Measurements from ENCODE around the gene REC8. TPM values are rescaled to one million over a fixed set of nuclear protein-coding genes. Genes with fewer than 3 reads are reported as not detected.
A peak's percentile ranks its signal among the peaks of the same experiment; 100 is the strongest.

Gene REC8
- total and polyA plus RNA-seq, 9 donors, result 2.1 to 18.1 (median 10.7) TPM

GRCh38 chr14:24130717-24131548, 40.9 kb upstream of the REC8 start:
- Histone ChIP-seq H3K4me1 (ENCODE audit: control insufficient read depth, insufficient read depth, low read length) (peaks cover 40% of the 10 kb centered on the region), H3K27ac (ENCODE audit: low read length) (peak overlapping the region; percentile 90), H3K36me3 (ENCODE audit: control insufficient read depth, insufficient read depth, low read length) (peaks cover 7% of the 10 kb centered on the region), H3K27me3 (ENCODE audit: control insufficient read depth, insufficient read depth, low read length) (no peaks in the 10 kb centered on the region), H3K4me3 (ENCODE audit: low read length) (peak overlapping the region; percentile 8), H3K9me3 (replicated peaks; ENCODE audit: control insufficient read depth, low read depth, low read length) (no peaks in the 10 kb centered on the region)
- 35% methylated on average over 4 of the region's 7 CpGs for whole genome bisulfite sequencing (ENCODE audit: insufficient coverage)
- peak; percentile 93 for DNase-seq

- Histone ChIP-seq H3K9me3 (replicated peaks; ENCODE audit: control insufficient read depth, low read depth, low read length) (no peaks in the 10 kb centered on the region), H3K36me3 (ENCODE audit: control insufficient read depth, insufficient read depth, low read length) (peaks cover 7% of the 10 kb centered on the region), H3K27ac (ENCODE audit: low read length) (peak overlapping the region; percentile 90), H3K27me3 (ENCODE audit: control insufficient read depth, insufficient read depth, low read length) (no peaks in the 10 kb centered on the region), H3K4me1 (ENCODE audit: control insufficient read depth, insufficient read depth, low read length) (peaks cover 43% of the 10 kb centered on the region), H3K4me3 (ENCODE audit: low read length) (peak overlapping the region; percentile 61)
- DNase-seq, result no peak
- 53% methylated on average over 10 of the region's 15 CpGs for WGBS (ENCODE audit: insufficient coverage)
Measured at GRCh38 chr14:24131549-24131966, 40.3 kb upstream of the REC8 start.

GRCh38 chr14:24132061-24132685, 39.7 kb upstream of the REC8 start:
- Histone ChIP-seq H3K4me1 (ENCODE audit: control insufficient read depth, insufficient read depth, low read length) (peaks cover 49% of the 10 kb centered on the region), H3K27ac (ENCODE audit: low read length) (peak overlapping the region; percentile 90), H3K9me3 (replicated peaks; ENCODE audit: control insufficient read depth, low read depth, low read length) (no peaks in the 10 kb centered on the region), H3K36me3 (ENCODE audit: control insufficient read depth, insufficient read depth, low read length) (peaks cover 12% of the 10 kb centered on the region), H3K27me3 (ENCODE audit: control insufficient read depth, insufficient read depth, low read length) (no peaks in the 10 kb centered on the region), H3K4me3 (ENCODE audit: low read length) (peak overlapping the region; percentile 61)
- no peak for DNase-seq
- whole genome bisulfite sequencing (ENCODE audit: insufficient coverage), result 55% methylated on average over 24 of the region's 24 CpGs

GRCh38 chr14:24132976-24133375, 38.9 kb upstream of the REC8 start:
- Histone ChIP-seq H3K27ac (ENCODE audit: low read length) (peak overlapping the region; percentile 90), H3K9me3 (replicated peaks; ENCODE audit: control insufficient read depth, low read depth, low read length) (no peaks in the 10 kb centered on the region), H3K36me3 (ENCODE audit: control insufficient read depth, insufficient read depth, low read length) (peaks cover 20% of the 10 kb centered on the region), H3K27me3 (ENCODE audit: control insufficient read depth, insufficient read depth, low read length) (no peaks in the 10 kb centered on the region), H3K4me1 (ENCODE audit: control insufficient read depth, insufficient read depth, low read length) (peaks cover 54% of the 10 kb centered on the region), H3K4me3 (ENCODE audit: low read length) (peak overlapping the region; percentile 61)
- WGBS (ENCODE audit: insufficient coverage), result no CpG with 5 or more reads among the region's 2 CpGs
- DNase-seq, result no peak

GRCh38 chr14:24133735-24134134, 38.1 kb upstream of the REC8 start:
- Histone ChIP-seq H3K36me3 (ENCODE audit: control insufficient read depth, insufficient read depth, low read length) (peaks cover 27% of the 10 kb centered on the region), H3K9me3 (replicated peaks; ENCODE audit: control insufficient read depth, low read depth, low read length) (no peaks in the 10 kb centered on the region), H3K4me1 (ENCODE audit: control insufficient read depth, insufficient read depth, low read length) (peaks cover 60% of the 10 kb centered on the region), H3K27me3 (ENCODE audit: control insufficient read depth, insufficient read depth, low read length) (no peaks in the 10 kb centered on the region), H3K4me3 (ENCODE audit: low read length) (no peak overlapping the region), H3K27ac (ENCODE audit: low read length) (no peak overlapping the region)
- no CpG with 5 or more reads among the region's 1 CpG for WGBS (ENCODE audit: insufficient coverage)
- DNase-seq, result no peak

GRCh38 chr14:24135584-24135833, 36.4 kb upstream of the REC8 start:
- Histone ChIP-seq H3K27ac (ENCODE audit: low read length) (peak overlapping the region; percentile 90), H3K9me3 (replicated peaks; ENCODE audit: control insufficient read depth, low read depth, low read length) (no peaks in the 10 kb centered on the region), H3K4me1 (ENCODE audit: control insufficient read depth, insufficient read depth, low read length) (peaks cover 64% of the 10 kb centered on the region), H3K4me3 (ENCODE audit: low read length) (peak overlapping the region; percentile 95), H3K27me3 (ENCODE audit: control insufficient read depth, insufficient read depth, low read length) (no peaks in the 10 kb centered on the region), H3K36me3 (ENCODE audit: control insufficient read depth, insufficient read depth, low read length) (peaks cover 37% of the 10 kb centered on the region)
- WGBS (ENCODE audit: insufficient coverage), result 2% methylated on average over 9 of the region's 9 CpGs
- DNase-seq, result no peak

GRCh38 chr14:24135834-24136683, 35.8 kb upstream of the REC8 start, which contains the start of gene PSME1:
Gene PSME1 (plus strand): TSS chr14:24136194. CDS start chr14:24136263, 69 bp downstream.
- Histone ChIP-seq H3K27ac (ENCODE audit: low read length) (peak within 1 kb of the TSS; percentile 90), H3K4me3 (ENCODE audit: low read length) (peak within 1 kb of the TSS; percentile 95), H3K4me1 (ENCODE audit: control insufficient read depth, insufficient read depth, low read length) (peaks cover 63% of the 10 kb centered on the region), H3K9me3 (replicated peaks; ENCODE audit: control insufficient read depth, low read depth, low read length) (no peaks in the 10 kb centered on the region), H3K27me3 (ENCODE audit: control insufficient read depth, insufficient read depth, low read length) (no peaks in the 10 kb centered on the region), H3K36me3 (ENCODE audit: control insufficient read depth, insufficient read depth, low read length) (peaks cover 37% of the 10 kb centered on the region)
- peak; percentile 95 for DNase-seq
- under 1% methylated on average over 70 of the region's 75 CpGs for WGBS (ENCODE audit: insufficient coverage)

GRCh38 chr14:24136684-24137528, 35.0 kb upstream of the REC8 start:
- DNase-seq, result no peak
- Histone ChIP-seq H3K9me3 (replicated peaks; ENCODE audit: control insufficient read depth, low read depth, low read length) (no peaks in the 10 kb centered on the region), H3K27ac (ENCODE audit: low read length) (peak overlapping the region; percentile 79), H3K27me3 (ENCODE audit: control insufficient read depth, insufficient read depth, low read length) (no peaks in the 10 kb centered on the region), H3K4me3 (ENCODE audit: low read length) (peak overlapping the region; percentile 95), H3K36me3 (ENCODE audit: control insufficient read depth, insufficient read depth, low read length) (peaks cover 37% of the 10 kb centered on the region), H3K4me1 (ENCODE audit: control insufficient read depth, insufficient read depth, low read length) (peaks cover 61% of the 10 kb centered on the region)
- WGBS (ENCODE audit: insufficient coverage), result 28% methylated on average over 7 of the region's 13 CpGs

- 85% methylated on average over 6 of the region's 8 CpGs for WGBS (ENCODE audit: insufficient coverage)
- H3K4me3 ChIP-seq (ENCODE audit: low read length), result no peak overlapping the region
- peaks cover 33% of the 10 kb centered on the region for H3K36me3 ChIP-seq (ENCODE audit: control insufficient read depth, insufficient read depth, low read length)
- H3K27ac ChIP-seq (ENCODE audit: low read length), result no peak overlapping the region
- no peaks in the 10 kb centered on the region for H3K27me3 ChIP-seq (ENCODE audit: control insufficient read depth, insufficient read depth, low read length)
- no peaks in the 10 kb centered on the region for H3K9me3 ChIP-seq (replicated peaks; ENCODE audit: control insufficient read depth, low read depth, low read length)
- H3K4me1 ChIP-seq (ENCODE audit: control insufficient read depth, insufficient read depth, low read length), result peaks cover 57% of the 10 kb centered on the region
- no peak for DNase-seq
Measured at GRCh38 chr14:24137529-24138395, 34.1 kb upstream of the REC8 start.
